Stimulated activated CD8-positive, alpha-beta memory T cell treated with anti-CD3 and anti-CD28 coated beads, Interleukin-4, amount 100 ng/mL, for 4 hours (primary cell): Measurements from ENCODE around the gene ZCWPW1.
"Not testable (repeated sequence)": the region's sequence is repeated elsewhere in the genome, so short reads cannot be mapped to it uniquely, and the experiment has no call there.

Experiments
- DNase-seq, 2 donors: peaks; one replicate each; pipeline ENCODE4 v3.0.0-alpha.2; 2020; ENCODE audit warnings: low read depth in 2 of 2, low spot score in 1 of 2

ZCWPW1 gene

GRCh38 chr7:100357131-100357561, 71.4 kb downstream of the ZCWPW1 start:
- no peak for DNase-seq

GRCh38 chr7:100356416-100357068, 72.0 kb downstream of the ZCWPW1 start:
- DNase-seq, result no peak

- peak in 1 of 2 donors; percentile 56 for DNase-seq
Observed at GRCh38 chr7:100353685-100354330, 74.7 kb downstream of the ZCWPW1 start.

GRCh38 chr7:100352984-100353684, 75.4 kb downstream of the ZCWPW1 start:
- DNase-seq, result no peak

- not testable (repeated sequence) for DNase-seq
Observed at GRCh38 chr7:100352230-100352781, 76.2 kb downstream of the ZCWPW1 start.

- DNase-seq, result no peak
Observed at GRCh38 chr7:100351657-100352058, 76.8 kb downstream of the ZCWPW1 start.
